NCI-H128 (cell line): Measurements from ENCODE around the gene EPHB3.

Experiments used
- DNase-seq: peaks from one replicate; lab custom pipeline; 2025; ENCODE audit not compliant: unreplicated experiment; lab: John Stamatoyannopoulos, UW

EPHB3 gene

DNA sequence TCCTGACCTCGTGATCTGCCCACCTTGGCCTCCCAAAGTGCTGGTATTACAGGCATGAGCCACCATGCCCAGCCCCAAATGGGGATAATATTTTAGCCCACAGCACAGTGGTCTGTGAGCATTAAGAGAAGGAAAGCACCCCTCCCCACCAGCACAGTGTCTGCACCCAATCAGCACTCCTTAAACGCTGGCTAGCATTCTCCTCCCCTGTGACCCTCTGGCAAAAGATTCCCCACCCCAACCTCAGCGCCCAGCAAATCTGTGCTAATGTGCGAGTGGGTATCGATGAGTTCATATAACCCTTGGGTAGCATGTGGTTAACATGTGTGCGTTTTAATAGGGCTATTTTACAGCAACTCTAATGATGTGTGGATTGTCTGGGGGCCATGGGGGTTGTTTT is 18.3 kb upstream of the EPHB3 start:
- no peak for DNase-seq

DNA sequence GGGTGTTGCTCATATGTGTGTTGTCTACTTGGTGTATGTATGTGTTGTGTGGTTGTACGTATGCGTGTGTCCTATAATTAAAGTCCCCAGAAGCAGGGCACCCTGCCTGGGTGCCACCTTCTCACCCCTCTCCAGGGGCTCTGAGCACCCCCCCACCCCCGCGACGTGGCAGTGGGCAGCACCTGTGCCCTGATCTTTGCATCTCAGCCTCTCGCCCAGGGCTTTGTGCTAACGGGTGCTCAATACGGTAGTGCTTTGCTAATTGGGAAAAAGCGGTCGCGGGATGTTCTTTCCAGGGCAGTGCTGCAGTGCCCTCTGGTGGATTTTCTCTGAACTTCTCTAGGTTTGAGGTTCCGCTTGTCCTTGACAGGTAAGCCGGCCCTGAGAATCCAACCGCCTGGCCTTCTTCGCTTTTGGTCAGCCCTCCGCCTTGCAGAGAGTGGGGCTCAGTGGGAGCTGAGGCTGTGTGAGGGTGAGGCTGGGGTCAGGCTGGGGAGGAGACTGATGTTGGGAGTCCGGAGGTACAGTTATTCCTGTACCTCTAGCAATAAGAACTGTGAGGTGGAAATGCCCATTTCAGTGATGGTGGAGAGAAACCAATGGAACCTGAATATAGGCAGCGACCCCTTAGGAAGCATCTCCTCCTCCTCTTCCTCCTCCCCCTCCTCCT is 17.6 kb upstream of the EPHB3 start:
- DNase-seq = peak; percentile 89

- DNase-seq = no peak
Observed at GRCh38 chr3:184544513-184544861, 17.1 kb upstream of the EPHB3 start.

GRCh38 chr3:184545769-184546168 is 15.8 kb upstream of the EPHB3 start:
- DNase-seq = no peak

GRCh38 chr3:184546252-184546651 is 15.3 kb upstream of the EPHB3 start:
- DNase-seq = no peak

- DNase-seq = no peak
Observed at GRCh38 chr3:184549796-184550577, 11.6 kb upstream of the EPHB3 start.

- no peak for DNase-seq
Observed at GRCh38 chr3:184551103-184551502, 10.5 kb upstream of the EPHB3 start.

DNA sequence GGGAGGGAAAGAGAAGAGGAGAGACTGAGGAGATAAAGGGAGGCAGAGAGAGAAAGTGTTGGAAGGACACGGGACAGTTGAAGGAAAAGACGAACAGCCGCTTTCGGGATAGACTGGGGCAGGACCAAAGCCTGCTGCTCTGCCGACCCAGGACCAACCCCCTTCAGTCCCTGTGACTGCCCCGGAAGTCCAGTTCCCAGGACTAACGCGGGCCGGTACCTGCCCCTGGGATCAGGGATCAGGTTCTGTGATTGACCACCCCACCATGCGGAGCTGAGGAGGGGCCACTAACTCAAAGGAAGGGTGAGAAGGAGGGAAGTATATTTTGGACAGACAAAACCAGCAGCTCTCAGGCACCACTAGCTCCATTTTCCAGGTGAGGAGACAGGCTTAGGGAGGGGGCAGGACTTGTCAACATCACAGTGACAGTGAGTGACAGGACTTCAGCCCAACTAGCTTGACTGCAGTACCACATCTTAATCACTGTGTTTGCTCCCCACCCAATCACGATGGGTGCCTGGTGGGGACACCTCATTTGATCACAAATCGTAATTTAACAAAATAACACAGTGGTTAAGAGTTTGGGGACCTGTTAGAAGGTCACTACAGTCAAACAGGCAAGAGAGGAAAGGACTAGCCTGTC is 9.8 kb upstream of the EPHB3 start:
- DNase-seq = no peak

DNA sequence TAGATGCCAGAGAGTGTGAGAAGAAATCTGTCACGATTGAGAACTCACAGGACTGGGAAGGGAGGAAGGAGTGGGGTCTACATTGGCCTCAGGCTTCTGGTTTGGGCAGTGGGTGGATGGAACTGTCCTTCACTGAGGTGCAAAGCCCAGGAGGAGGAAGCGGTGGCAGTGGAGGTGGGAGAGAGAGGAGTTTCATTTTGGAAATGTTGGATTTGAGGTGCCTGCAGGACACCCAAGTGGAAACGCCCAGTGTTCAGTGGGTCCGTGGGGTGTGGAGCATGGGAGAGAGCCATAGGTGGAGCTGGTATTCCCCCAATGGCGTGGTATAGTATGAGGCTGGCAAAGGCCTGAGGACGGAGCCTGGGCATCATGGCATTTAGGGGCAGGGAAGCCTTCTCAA is 9.3 kb upstream of the EPHB3 start:
- no peak for DNase-seq

DNA sequence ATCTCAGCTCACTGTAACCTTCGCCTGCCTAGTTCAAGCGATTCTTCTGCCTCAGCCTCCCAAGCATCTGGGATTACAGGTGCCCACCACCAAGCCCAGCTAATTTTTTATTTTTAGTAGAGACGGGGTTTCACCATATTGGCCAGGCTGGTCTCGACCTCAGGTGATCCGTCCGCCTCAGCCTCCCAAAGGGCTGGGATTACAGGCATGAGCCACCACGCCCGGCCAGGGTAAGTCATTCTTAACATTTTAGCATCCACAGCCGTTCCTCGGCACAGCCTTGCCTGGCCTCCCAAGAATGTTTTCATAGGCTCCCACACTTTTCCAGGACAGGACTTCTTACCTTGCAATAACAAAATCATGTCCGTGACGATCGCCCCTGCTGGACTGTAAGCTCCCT is 8.7 kb upstream of the EPHB3 start:
- DNase-seq = no peak

- no peak for DNase-seq
Observed at GRCh38 chr3:184553385-184553784, 8.2 kb upstream of the EPHB3 start.

DNA sequence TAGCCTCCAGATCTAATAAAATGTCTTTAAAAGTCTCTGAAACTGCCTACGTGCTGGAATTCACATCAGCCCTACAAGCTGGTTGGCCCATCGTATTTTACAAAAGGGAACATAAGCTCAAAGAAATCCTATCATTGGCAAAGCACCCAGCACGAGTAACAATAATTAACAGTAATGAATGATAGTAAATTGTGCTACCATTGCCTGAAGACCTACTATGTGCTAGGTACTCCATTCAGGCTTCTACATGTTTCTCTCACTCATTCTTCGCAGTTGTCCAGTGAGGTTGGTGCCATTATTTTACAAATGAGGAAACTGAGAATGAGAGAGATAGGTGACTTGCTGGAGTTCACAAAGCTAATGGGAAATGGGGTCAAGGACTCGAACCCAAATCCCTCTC is 7.1 kb upstream of the EPHB3 start:
- no peak for DNase-seq

- DNase-seq = no peak
Observed at GRCh38 chr3:184556582-184557347, 4.8 kb upstream of the EPHB3 start.

DNA sequence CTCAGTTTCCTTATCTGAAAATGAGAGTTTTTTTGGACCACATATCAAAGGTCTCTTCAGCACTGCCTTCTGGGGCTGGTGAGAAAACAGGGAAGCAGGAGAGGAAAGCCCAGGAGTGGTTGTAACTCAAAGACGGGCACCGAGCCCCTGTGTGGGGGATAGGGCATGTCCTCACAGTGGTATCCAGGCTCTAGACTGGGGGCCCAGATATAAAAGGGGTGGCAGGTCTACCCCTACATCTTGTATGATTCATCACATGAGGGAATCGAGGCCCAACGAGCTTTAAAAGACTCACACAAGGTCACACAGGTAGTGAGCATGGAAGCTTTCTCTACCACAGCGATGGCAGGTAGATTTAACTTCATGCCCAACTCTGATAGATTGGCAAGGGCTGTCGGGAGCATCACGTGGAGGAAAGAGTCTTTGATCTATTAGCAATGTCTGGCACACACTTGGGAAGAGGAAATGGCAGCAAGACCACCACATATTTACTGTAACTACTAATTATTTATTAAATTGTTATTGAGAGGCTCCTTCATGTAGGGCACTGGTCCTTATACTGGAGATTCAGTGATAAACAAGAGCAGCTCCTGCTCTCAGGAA is 4.1 kb upstream of the EPHB3 start:
- DNase-seq = no peak

GRCh38 chr3:184558726-184559125 is 2.9 kb upstream of the EPHB3 start:
- DNase-seq = no peak

- DNase-seq = no peak
Observed at GRCh38 chr3:184559336-184559735, 2.2 kb upstream of the EPHB3 start.

DNA sequence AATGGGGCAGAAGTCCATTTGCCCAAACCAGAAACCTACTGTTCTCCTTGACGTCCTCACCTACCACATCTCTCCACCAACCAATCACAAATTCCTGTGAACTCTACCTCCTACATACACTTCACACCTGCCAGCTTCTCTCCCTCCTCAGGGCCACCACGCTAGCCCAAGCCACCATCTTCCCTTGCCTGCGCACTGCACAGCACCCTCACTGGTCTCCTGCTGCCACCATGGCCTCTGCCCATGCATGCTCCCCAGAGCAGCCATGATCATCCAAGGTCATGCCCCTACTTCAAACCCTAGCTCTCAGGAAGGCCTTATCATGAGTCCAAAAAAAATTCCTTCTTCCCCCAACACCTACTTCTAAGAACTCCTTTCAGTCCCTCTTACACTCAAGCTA is 1.1 kb upstream of the EPHB3 start:
- DNase-seq = no peak

- no peak for DNase-seq
Observed at GRCh38 chr3:184561913-184562877, 610 bp downstream of the EPHB3 start.

DNA sequence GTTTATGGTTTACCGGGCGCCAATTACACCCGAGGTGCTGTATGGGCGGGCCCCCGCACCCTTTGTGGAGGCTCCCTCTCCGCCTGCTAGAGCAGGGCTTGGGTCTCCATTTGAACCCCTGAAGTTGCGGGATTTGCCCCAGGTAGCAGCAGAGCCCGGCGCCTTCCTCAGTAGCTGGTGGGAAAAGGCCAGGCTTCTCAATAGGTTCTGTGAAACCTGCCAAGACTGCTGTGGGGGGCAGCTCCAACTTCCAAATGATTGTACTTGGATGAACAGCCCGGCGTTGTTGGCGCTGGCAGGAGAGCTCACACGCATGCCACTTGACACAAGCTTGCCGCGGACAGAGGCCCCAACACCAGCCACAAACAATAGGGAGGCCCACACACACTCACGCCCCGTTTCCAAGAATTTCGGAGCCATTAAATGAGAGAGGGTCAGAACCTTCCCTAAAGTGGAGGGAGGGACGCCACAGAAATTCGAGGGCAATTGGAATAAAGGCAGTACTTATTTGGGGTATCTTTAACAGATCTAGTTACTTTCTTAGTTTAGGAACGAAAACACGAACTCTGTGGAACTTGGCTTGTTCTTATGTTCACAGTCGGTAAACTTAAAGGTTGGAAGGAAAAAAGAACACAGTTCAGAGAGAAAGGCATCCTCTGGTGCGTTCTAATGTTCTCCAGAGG is 1.4 kb downstream of the EPHB3 start:
- DNase-seq = no peak

DNA sequence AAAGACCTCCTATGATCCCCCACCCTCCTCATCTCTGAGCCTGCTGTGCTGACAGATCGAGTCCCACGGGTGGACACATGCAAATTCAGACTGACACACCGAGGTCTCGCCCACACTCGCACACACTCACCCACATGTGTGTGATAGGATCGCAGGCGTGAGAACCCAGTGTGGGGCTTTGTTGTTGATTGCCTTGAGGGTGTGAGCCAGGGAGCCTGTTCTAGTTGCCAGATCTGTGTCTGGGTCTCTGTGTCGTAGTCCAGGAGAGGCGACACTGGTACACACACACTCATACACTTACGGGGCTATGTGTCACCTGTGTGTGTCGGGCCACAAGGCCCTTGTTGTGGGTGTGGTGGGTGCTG is 2.0 kb downstream of the EPHB3 start:
- DNase-seq = no peak
